ENCODE measurements around the gene NFKBIE. TPM values are rescaled to one million over a fixed set of nuclear protein-coding genes. Genes with fewer than 3 reads are reported as not detected.

The NFKBIE gene
- total and polyA plus RNA-seq, 2 of the 13 experiments (the other 11 are each of a cell fraction or from before 2014, with no cell fraction given) = 6.7 to 14.5 TPM

DNA sequence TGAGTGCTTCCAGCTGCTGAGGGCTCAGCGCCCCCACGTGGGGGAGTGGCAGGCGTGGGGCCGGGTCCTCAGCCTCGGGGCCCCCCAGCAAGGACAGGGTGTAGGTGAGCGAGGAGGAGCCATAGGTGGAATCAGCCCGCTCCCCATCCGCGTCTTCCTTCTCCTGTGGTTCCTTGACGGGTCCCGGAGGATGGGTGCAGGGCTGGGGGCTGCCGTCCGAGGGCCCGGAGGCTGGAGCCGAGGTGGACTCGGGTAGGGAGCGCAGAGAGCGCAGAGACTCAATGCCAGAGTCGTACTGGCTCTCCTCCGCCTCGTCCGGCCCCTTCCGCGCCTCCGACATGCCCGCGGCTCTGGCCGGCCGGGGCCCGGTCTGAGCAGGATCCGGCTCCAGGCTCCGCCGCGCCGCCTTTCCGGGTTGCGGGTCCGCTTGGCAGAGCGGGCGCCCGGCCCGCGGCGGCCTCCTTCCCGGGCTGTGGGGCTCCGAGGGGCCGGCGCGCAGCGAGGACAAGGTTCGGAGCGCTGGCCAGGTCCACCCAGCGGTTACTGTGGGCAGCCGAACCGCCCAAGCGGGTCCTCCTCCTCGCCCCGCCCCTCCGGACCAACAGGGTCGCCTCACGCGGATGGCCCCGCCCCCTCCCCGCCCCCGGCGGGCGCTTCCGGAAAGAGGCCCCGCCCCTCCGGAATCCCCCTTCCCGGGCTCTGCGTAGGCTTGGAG lies at the start of gene NFKBIE (continued):
- TF ChIP-seq KAT8 (CRISPR knock-in tag; IDR thresholded peaks at IDR 0.05) = peak; percentile 52; the same call in 1 of the 2 replicates
- peak; percentile 87 for TF ChIP-seq TMF1 (CRISPR knock-in tag; IDR thresholded peaks at IDR 0.05; ENCODE audit: low read depth)
- TF ChIP-seq RBM22 (optimal IDR thresholded peaks at IDR 0.05; ENCODE audit: low read length) = no peak
- no peak for TF ChIP-seq CHD4 (IDR thresholded peaks at IDR 0.05; ENCODE audit: borderline replicate concordance, low read length)
- no peak for TF ChIP-seq FOXA1 (IDR thresholded peaks at IDR 0.05)
- no peak for TF ChIP-seq FOXA1 (CRISPR knock-in tag; IDR thresholded peaks at IDR 0.05)
- TF ChIP-seq, protein P1, sequence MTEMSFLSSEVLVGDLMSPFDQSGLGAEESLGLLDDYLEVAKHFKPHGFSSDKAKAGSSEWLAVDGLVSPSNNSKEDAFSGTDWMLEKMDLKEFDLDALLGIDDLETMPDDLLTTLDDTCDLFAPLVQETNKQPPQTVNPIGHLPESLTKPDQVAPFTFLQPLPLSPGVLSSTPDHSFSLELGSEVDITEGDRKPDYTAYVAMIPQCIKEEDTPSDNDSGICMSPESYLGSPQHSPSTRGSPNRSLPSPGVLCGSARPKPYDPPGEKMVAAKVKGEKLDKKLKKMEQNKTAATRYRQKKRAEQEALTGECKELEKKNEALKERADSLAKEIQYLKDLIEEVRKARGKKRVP (CRISPR knock-in tag; IDR thresholded peaks at IDR 0.05) = peak in 1 of 2 experiments; percentile 21; a peak in 1 of 4 replicates
- TF ChIP-seq ZBTB7A (CRISPR knock-in tag; IDR thresholded peaks at IDR 0.05) = peak; percentile 90
- TF ChIP-seq SALL2 (CRISPR knock-in tag; IDR thresholded peaks at IDR 0.05) = no peak; the same call in 1 of the 2 replicates
- TF ChIP-seq, protein P2, sequence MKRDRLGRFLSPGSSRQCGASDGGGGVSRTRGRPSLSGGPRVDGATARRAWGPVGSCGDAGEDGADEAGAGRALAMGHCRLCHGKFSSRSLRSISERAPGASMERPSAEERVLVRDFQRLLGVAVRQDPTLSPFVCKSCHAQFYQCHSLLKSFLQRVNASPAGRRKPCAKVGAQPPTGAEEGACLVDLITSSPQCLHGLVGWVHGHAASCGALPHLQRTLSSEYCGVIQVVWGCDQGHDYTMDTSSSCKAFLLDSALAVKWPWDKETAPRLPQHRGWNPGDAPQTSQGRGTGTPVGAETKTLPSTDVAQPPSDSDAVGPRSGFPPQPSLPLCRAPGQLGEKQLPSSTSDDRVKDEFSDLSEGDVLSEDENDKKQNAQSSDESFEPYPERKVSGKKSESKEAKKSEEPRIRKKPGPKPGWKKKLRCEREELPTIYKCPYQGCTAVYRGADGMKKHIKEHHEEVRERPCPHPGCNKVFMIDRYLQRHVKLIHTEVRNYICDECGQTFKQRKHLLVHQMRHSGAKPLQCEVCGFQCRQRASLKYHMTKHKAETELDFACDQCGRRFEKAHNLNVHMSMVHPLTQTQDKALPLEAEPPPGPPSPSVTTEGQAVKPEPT (CRISPR knock-in tag; IDR thresholded peaks at IDR 0.05; ENCODE audit: low read depth) = peak; percentile 47; the same call in 1 of the 2 replicates
- no peak for TF ChIP-seq TCF12 (IDR thresholded peaks at IDR 0.05)
- TF ChIP-seq TCF12 (CRISPR knock-in tag; IDR thresholded peaks at IDR 0.05) = no peak
- TF ChIP-seq KLF6 (CRISPR knock-in tag; IDR thresholded peaks at IDR 0.05) = no peak; the same call in 1 of the 2 replicates
- TF ChIP-seq MAFK (conservative IDR thresholded peaks at IDR 0.05 in 1 of 2, IDR thresholded peaks at IDR 0.05 in 1 of 2; ENCODE audit: low read length in 2 of 2) = no peak
- TF ChIP-seq ZNF75D (CRISPR knock-in tag; IDR thresholded peaks at IDR 0.05; ENCODE audit: borderline replicate concordance) = no peak
- TF ChIP-seq, protein P3, sequence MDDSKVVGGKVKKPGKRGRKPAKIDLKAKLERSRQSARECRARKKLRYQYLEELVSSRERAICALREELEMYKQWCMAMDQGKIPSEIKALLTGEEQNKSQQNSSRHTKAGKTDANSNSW (CRISPR knock-in tag; IDR thresholded peaks at IDR 0.05; ENCODE audit: borderline replicate concordance) = peak; percentile 38; the same call in 1 of the 2 replicates
- TF ChIP-seq, protein P4, sequence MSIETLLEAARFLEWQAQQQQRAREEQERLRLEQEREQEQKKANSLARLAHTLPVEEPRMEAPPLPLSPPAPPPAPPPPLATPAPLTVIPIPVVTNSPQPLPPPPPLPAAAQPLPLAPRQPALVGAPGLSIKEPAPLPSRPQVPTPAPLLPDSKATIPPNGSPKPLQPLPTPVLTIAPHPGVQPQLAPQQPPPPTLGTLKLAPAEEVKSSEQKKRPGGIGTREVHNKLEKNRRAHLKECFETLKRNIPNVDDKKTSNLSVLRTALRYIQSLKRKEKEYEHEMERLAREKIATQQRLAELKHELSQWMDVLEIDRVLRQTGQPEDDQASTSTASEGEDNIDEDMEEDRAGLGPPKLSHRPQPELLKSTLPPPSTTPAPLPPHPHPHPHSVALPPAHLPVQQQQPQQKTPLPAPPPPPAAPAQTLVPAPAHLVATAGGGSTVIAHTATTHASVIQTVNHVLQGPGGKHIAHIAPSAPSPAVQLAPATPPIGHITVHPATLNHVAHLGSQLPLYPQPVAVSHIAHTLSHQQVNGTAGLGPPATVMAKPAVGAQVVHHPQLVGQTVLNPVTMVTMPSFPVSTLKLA (IDR thresholded peaks at IDR 0.05) = 0 out of 2 replicates have a peak, but pooled peaks have one; percentile 41
- no peak for TF ChIP-seq IKZF1 (IDR thresholded peaks at IDR 0.05)
- TF ChIP-seq, protein P5, sequence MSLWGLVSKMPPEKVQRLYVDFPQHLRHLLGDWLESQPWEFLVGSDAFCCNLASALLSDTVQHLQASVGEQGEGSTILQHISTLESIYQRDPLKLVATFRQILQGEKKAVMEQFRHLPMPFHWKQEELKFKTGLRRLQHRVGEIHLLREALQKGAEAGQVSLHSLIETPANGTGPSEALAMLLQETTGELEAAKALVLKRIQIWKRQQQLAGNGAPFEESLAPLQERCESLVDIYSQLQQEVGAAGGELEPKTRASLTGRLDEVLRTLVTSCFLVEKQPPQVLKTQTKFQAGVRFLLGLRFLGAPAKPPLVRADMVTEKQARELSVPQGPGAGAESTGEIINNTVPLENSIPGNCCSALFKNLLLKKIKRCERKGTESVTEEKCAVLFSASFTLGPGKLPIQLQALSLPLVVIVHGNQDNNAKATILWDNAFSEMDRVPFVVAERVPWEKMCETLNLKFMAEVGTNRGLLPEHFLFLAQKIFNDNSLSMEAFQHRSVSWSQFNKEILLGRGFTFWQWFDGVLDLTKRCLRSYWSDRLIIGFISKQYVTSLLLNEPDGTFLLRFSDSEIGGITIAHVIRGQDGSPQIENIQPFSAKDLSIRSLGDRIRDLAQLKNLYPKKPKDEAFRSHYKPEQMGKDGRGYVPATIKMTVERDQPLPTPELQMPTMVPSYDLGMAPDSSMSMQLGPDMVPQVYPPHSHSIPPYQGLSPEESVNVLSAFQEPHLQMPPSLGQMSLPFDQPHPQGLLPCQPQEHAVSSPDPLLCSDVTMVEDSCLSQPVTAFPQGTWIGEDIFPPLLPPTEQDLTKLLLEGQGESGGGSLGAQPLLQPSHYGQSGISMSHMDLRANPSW (CRISPR knock-in tag; IDR thresholded peaks at IDR 0.05; ENCODE audit: borderline replicate concordance) = no peak
- TF ChIP-seq HCFC1 (IDR thresholded peaks at IDR 0.05; ENCODE audit: low read depth, low read length) = no peak
- no peak for TF ChIP-seq ZEB1 (IDR thresholded peaks at IDR 0.05; ENCODE audit: insufficient replicate concordance, low read depth)
- TF ChIP-seq, protein P6, sequence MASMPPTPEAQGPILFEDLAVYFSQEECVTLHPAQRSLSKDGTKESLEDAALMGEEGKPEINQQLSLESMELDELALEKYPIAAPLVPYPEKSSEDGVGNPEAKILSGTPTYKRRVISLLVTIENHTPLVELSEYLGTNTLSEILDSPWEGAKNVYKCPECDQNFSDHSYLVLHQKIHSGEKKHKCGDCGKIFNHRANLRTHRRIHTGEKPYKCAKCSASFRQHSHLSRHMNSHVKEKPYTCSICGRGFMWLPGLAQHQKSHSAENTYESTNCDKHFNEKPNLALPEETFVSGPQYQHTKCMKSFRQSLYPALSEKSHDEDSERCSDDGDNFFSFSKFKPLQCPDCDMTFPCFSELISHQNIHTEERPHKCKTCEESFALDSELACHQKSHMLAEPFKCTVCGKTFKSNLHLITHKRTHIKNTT (CRISPR knock-in tag; IDR thresholded peaks at IDR 0.05) = no peak

Measured in HepG2 (cell line).